ENCODE data around the gene EPHA4.
"Not testable (repeated sequence)": the region's sequence is repeated elsewhere in the genome, so short reads cannot be mapped to it uniquely, and the experiment has no call there.

EPHA4 gene

DNA sequence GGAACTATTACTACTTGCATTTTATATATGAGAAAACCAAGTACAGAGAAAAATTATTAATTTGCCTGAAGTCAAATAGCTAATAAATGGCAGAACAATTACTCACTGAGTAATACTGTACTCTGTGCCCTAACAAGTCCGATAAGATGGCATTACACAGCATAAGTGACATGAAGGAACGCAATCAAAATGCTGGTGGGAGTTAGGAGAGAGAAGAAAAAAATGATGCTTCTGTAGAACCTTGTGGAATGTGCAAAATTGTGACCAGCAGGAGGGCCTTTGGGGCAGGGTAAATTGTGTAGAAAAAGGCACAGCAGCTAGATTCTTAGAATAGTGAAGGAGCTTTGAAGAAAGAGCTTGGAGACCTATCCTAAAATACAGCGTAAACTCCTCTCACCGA lies 32.9 kb downstream of the EPHA4 start:
- DNase-seq (ENCODE audit: low read depth), result no peak

- DNase-seq (ENCODE audit: low read depth), result no peak
Measured at GRCh38 chr2:221535824-221536223, 36.3 kb downstream of the EPHA4 start.

GRCh38 chr2:221533299-221533698 lies 38.8 kb downstream of the EPHA4 start:
- no peak for DNase-seq (ENCODE audit: low read depth)

DNA sequence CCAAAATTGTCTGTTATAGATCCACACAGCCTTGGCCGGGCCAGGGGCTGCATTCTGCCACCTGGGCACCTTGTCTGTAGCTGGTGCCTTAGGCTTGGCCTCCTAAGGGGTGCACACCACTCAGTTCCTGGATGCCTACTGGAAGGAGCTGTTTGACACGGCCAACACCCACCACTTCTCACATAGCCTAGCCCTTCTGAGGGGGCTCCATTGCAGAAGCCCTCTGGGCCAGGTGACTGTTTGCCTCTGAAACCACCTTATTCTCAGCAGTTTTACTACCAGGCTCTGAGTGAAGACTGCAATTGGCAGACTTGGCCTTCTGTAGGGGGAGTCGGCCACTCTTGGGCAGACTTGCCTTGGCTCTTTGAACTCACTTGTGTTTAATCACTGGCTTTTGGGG lies 39.5 kb downstream of the EPHA4 start:
- no peak for DNase-seq (ENCODE audit: low read depth)

- DNase-seq (ENCODE audit: low read depth), result no peak
Measured at GRCh38 chr2:221530653-221531037, 41.5 kb downstream of the EPHA4 start.

DNA sequence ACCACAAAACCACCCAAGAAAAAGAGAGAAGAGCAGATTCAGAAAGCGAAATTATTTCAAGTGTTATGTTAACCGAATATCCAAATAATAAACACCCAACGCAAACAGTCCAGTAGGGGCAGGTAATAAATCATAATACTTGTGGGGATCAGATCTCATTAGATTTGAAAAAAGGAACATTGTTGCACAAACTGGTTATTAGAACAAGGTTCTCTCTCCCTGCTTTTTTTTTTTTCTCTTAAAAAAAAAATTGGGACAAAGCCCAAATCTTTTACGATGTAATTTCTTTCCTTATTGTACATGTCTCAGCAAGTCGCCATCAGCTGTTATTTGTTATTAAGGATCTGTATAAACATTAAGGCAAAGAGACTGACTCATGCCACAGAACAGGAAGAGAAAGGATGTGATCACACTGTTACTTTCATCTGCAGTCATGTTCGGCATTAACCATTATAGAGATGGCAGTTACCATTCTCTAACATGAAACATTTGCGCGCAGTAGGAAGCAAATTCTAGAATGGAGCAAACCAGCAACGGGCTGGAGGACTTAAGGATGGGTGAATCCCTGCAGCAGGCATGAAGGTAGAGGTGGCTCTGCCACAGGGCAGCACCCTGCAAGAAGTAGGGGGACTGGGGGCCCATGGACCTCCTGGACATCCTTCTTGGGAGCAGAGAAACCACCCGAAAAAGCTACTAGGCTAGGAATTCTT lies 42.0 kb downstream of the EPHA4 start:
- peak; percentile 50 for DNase-seq (ENCODE audit: low read depth)

DNA sequence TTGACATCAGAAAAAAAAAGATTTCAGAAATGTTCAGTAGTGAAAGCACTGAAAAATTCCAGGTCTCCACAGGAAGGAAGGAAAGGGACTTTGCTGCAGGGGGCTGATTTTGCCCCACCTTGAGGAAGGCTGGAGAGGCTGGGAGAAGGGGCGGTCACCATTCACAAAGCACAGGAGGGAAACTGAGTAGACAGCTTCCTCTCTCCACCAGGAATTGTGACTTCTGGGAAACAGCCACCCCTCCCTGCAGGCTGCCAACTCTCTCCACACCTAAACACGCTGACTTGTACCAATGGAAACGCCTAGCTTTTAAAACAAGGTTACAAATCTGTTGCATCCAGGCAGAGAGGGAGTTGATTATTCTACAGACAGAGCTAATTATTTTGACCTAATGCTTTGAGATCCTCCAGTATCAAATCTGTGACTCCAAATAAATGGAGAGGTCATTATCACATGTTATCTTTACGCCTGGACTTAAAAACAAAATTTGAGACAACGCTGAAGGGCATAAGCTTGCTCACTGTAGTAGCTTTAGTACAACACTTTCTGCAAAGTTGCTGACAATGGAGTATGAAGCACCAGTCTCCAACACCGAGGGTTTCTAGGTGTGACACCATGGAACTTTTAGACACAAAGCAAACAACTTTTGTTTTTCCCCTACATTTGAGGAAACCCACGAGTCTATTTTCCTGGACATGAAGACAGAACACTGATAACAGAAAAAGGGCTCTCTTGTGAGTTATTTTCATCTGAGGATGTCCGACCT lies 42.7 kb downstream of the EPHA4 start:
- DNase-seq (ENCODE audit: low read depth), result no peak

DNA sequence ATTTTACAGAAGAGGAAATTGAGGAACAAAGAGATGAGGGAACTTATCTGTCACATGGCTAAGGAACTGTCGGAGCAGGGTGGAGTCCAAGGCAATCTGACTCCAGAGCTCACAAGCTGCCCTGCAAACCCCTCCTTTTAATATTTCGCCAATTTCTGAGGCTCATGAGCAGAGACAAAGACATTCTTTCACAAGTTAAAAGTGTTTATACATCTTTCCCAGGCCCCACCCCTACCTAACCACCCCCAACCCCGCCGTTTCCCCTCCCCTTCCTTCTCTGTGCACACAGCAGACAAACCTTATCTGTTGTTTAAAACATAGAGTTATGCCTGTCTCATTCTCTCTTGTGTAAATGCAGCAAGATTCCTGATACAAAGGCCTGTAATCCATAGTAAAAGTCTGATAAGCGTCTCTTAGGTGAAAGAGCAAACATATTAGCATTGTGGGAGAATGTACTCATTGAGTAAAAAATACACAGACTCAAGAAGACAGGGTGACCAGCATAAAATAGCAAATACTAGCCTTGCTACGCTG lies 44.3 kb downstream of the EPHA4 start:
- DNase-seq (ENCODE audit: low read depth), result no peak

- DNase-seq (ENCODE audit: low read depth), result no peak
Measured at GRCh38 chr2:221524158-221524557, 47.9 kb downstream of the EPHA4 start.

DNA sequence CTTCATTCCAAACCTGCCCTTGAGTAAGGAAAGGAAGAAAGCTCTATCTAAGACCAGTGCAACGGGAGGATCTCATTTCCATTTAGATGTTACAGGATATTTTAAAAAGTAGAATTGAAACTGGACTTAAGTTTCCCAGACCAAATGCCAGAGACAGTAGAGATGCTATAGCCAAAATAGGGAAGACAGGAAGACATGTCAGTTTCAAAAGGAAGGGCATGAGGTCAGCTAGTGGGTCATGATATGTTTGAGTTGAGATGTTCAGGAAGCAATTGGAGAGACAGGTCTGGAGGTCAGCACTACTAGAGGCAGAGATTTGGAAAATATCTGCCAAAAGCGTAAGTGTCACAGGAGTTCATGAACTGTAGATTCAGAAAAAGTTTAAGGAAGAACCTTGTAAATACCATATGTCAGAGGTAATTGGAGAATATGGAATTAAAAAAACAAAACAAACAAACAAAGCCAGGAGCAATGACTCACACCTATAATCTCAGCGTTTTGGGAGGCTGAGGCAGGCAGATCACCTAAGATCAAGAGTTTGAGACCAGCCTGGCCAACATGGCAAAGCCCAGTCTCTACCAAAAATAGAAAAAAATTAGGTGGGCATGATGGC lies 50.8 kb downstream of the EPHA4 start:
- DNase-seq (ENCODE audit: low read depth), result no peak

GRCh38 chr2:221518935-221519625 lies 53.0 kb downstream of the EPHA4 start:
- no peak for DNase-seq (ENCODE audit: low read depth)

- no peak for DNase-seq (ENCODE audit: low read depth)
Measured at GRCh38 chr2:221518201-221518934, 53.7 kb downstream of the EPHA4 start.

- DNase-seq (ENCODE audit: low read depth), result peak; percentile 44
Measured at GRCh38 chr2:221517696-221518151, 54.4 kb downstream of the EPHA4 start.

DNA sequence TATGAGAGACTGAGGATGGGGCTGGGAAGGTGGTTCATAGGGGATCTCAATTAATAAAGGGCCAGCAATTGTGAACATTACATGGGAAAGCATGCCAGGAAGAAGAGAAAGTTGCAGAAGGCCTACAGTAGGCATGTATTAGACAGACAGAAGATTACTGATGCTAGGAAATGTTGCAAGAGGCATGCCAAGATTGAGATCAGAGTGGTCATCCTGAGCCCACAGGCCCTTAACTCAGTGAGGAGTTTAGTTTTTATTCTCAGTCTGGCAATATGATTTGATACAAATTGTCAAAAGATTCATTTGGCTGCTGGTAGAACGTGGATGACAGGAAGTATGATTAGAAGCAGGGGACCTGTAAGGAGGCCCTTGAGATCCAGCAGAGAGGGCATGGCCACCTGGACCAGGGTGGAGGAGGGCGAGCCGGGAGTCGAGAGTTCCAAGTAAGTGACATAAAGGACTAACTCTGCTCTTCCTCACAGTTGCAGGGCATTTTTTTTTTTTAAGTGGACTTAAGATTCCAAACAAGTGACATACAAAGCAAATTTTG lies 54.9 kb downstream of the EPHA4 start:
- no peak for DNase-seq (ENCODE audit: low read depth)

- no peak for DNase-seq (ENCODE audit: low read depth)
Measured at GRCh38 chr2:221515864-221516263, 56.2 kb downstream of the EPHA4 start.

DNA sequence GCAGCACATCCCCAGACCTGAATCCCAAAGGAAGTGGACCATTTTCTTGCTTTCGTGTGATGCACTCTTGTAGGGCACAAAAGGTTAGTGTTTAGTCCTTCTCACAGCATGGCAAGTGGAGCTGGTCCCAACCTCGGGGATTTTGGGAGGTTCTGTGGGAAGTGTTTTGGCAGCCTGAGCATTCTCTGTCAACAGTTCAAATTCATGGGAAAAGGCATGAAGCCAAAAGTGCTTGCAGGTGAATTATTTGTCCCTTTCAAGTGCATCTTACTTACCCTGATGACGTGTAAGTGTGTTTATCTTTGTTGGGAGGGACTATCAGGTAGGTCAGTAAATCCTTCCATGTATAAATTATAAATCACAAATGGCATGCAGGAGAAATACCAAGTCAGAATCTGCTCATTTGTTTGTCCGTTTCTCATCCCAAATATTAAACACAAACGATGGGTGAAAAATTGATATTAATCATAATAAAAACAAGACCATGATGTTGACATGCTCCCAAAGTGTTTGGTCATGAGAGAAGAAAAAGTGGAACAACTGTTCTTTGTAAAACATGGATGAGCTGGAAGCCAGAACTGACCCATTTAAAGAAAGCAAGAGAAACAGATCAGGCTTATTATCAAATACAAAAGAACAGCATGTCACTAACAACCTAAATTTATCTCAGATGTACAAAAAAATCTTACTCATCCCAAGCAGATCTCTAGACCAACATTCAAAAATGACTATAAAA lies 57.6 kb downstream of the EPHA4 start:
- no peak for DNase-seq (ENCODE audit: low read depth)

- DNase-seq (ENCODE audit: low read depth), result no peak
Measured at GRCh38 chr2:221513232-221513631, 58.9 kb downstream of the EPHA4 start.

GRCh38 chr2:221511325-221511724 lies 60.8 kb downstream of the EPHA4 start:
- DNase-seq (ENCODE audit: low read depth), result not testable (repeated sequence)

- no peak for DNase-seq (ENCODE audit: low read depth)
Measured at GRCh38 chr2:221506469-221506868, 65.6 kb downstream of the EPHA4 start.

- no peak for DNase-seq (ENCODE audit: low read depth)
Measured at GRCh38 chr2:221505605-221506004, 66.5 kb downstream of the EPHA4 start.

GRCh38 chr2:221504905-221505304 lies 67.2 kb downstream of the EPHA4 start:
- DNase-seq (ENCODE audit: low read depth), result no peak

Data from stromal cell of bone marrow (primary cell).